Gastrocnemius medialis (tissue), 4 donors: ENCODE measurements around the gene PRKCE. TPM values are rescaled to one million over a fixed set of nuclear protein-coding genes. Genes with fewer than 3 reads are reported as not detected.

ENCODE experiments used
- ATAC-seq, 2 donors: fragments of 150-250 bp; one replicate each; pipeline ENCODE4 v1.9.1; 2016
- DNase-seq, 2 donors: peaks; one replicate each; pipeline ENCODE4 v3.0.0-alpha.2; 2019
- H3K27ac ChIP-seq, 4 donors: fragments of 200-600 bp; sonication (generic); 1 replicate in 1 of 4; 2 replicates in 3 of 4; pipeline ENCODE4 v1.5.1; 2016 to 2018; ENCODE audit warnings: mild to moderate bottlenecking in 2 of 4, moderate library complexity in 1 of 4
- H3K27me3 ChIP-seq, 3 donors: fragments of 200-600 bp; sonication (generic) in 2 of 3; 1 replicate in 1 of 3; 2 replicates in 2 of 3; pipeline versions ENCODE4 v1.5.1 to v1.6.0; 2016 to 2019; ENCODE audit warnings: mild to moderate bottlenecking in 1 of 3, moderate library complexity in 1 of 3
- H3K36me3 ChIP-seq, 2 donors: fragments of 200-600 bp; sonication (generic) in 1 of 2; one replicate each; pipeline ENCODE4 v1.5.1; 2017 to 2018
- H3K4me1 ChIP-seq, 2 donors: fragments of 200-600 bp; sonication (generic) in 1 of 2; one replicate each; pipeline ENCODE4 v1.5.1; 2016 to 2017; ENCODE audit warnings: mild to moderate bottlenecking in 2 of 2
- H3K4me3 ChIP-seq, 4 donors: fragments of 200-600 bp; sonication (generic) in 3 of 4; 1 replicate in 1 of 4; 2 replicates in 3 of 4; pipeline ENCODE4 v1.5.1; 2016 to 2019; ENCODE audit warnings: mild to moderate bottlenecking in 2 of 4
- H3K9me3 ChIP-seq, 3 donors: fragments of 200-600 bp; sonication (generic) in 2 of 3; 1 replicate in 1 of 3; 2 replicates in 2 of 3; pipeline ENCODE4 v1.5.1; 2016 to 2019
- POLR2A ChIP-seq, 2 donors: fragments of 450-650 bp; IDR thresholded peaks; one replicate each; pipeline ENCODE4 v1.6.1; 2017; ENCODE audit warnings: antibody characterized with exemption in 2 of 2, mild to moderate bottlenecking in 2 of 2, moderate library complexity in 2 of 2
- in situ Hi-C, 4 donors: fragments of 200-750 bp; cut with MboI; loops; one replicate each; pipeline versions ENCODE4 v1.15.0 to v1.8.0; 2017; ENCODE audit warnings: low sequenced_read_pairs in 4 of 4
- intact Hi-C: fragments of 100-400 bp; cut with DNase I; formaldehyde crosslinking; loops from one replicate; pipeline ENCODE4 v1.15.1; 2023; ENCODE audit warnings: low total_unique reads
- total RNA-seq, 4 donors: library from RNA; depleted of rRNA; stranded (reverse); fragments of >200 nt; gene quantifications; one replicate each; pipeline versions ENCODE4 v1.1.0 to v1.2.3, GENCODE V29; 2016
- TF ChIP-seq, protein P1 (sequence below), 5 experiments: fragments of 450-650 bp in 3 of 5; fragments of 200-600 bp in 2 of 5; sonication (generic) in 2 of 5; IDR thresholded peaks in 4 of 5; conservative IDR thresholded peaks in 1 of 5; 1 replicate in 4 of 5; 2 replicates in 1 of 5; pipeline ENCODE4 v1.5.1; 2016 to 2019; ENCODE audit warnings: antibody characterized with exemption in 5 of 5, mild to moderate bottlenecking in 3 of 5, moderate library complexity in 3 of 5

The PRKCE gene
- total RNA-seq, 4 donors from 2014 or later, result 5.8 to 28.9 (median 11.8) TPM

GRCh38 chr2:45706033-45706432 lies 54.6 kb downstream of the PRKCE start:
- intact Hi-C loops (loop anchor here (5.0 kb wide), 1 partner anchor 116 kb away; no protein-coding TSS in a partner anchor), in situ Hi-C loops (no loop called here)
- no peak overlapping the region for H3K27ac ChIP-seq
- no peaks in the 10 kb centered on the region for H3K9me3 ChIP-seq
- DNase-seq, result no peak
- no peaks in the 10 kb centered on the region for H3K27me3 ChIP-seq
- TF ChIP-seq, protein P1, sequence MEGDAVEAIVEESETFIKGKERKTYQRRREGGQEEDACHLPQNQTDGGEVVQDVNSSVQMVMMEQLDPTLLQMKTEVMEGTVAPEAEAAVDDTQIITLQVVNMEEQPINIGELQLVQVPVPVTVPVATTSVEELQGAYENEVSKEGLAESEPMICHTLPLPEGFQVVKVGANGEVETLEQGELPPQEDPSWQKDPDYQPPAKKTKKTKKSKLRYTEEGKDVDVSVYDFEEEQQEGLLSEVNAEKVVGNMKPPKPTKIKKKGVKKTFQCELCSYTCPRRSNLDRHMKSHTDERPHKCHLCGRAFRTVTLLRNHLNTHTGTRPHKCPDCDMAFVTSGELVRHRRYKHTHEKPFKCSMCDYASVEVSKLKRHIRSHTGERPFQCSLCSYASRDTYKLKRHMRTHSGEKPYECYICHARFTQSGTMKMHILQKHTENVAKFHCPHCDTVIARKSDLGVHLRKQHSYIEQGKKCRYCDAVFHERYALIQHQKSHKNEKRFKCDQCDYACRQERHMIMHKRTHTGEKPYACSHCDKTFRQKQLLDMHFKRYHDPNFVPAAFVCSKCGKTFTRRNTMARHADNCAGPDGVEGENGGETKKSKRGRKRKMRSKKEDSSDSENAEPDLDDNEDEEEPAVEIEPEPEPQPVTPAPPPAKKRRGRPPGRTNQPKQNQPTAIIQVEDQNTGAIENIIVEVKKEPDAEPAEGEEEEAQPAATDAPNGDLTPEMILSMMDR (IDR thresholded peaks at IDR 0.05 in 4 of 5, conservative IDR thresholded peaks at IDR 0.05 in 1 of 5), result no peak
- no peak for TF ChIP-seq POLR2A (IDR thresholded peaks at IDR 0.05)
- no peak overlapping the region for H3K4me3 ChIP-seq
- no peaks in the 10 kb centered on the region for H3K36me3 ChIP-seq
- H3K4me1 ChIP-seq, result peaks cover 27 to 48% of the 10 kb centered on the region in 2 donors
- ATAC-seq, result no peak

DNA sequence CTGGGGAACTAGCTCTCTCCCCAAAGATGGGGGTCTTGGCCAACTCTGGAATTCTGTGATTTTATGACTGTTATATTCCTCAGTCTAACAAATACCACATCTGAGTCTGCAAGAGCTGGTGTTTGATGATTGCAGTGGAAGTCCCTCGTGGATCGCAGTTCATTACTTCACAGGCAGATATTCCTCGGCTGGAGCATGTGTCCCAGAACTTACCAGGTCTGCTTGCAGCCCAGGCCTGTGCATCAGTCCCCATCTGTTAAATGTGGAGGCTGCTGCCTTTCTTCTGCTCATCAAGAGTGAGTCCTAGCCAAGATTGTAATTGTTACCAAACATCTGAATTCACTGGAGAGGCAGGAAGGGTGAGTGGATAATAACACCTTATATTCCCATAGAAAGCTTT lies 55.5 kb downstream of the PRKCE start:
- no peaks in the 10 kb centered on the region for H3K27me3 ChIP-seq
- intact Hi-C loops (loop anchor here (5.0 kb wide), 1 partner anchor 115 kb away; no protein-coding TSS in a partner anchor), in situ Hi-C loops (no loop called here)
- TF ChIP-seq, protein P1 (IDR thresholded peaks at IDR 0.05 in 4 of 5, conservative IDR thresholded peaks at IDR 0.05 in 1 of 5), result no peak
- no peak for TF ChIP-seq POLR2A (IDR thresholded peaks at IDR 0.05)
- no peaks in the 10 kb centered on the region for H3K36me3 ChIP-seq
- no peak overlapping the region for H3K27ac ChIP-seq
- ATAC-seq (no peak), DNase-seq (no peak)
- H3K4me1 ChIP-seq, result peaks cover 34 to 56% of the 10 kb centered on the region in 2 donors
- H3K9me3 ChIP-seq, result no peaks in the 10 kb centered on the region
- no peak overlapping the region for H3K4me3 ChIP-seq

GRCh38 chr2:45707661-45708060 lies 56.2 kb downstream of the PRKCE start:
- no peak for TF ChIP-seq POLR2A (IDR thresholded peaks at IDR 0.05)
- TF ChIP-seq, protein P1 (IDR thresholded peaks at IDR 0.05 in 4 of 5, conservative IDR thresholded peaks at IDR 0.05 in 1 of 5), result no peak
- H3K4me3 ChIP-seq, result no peak overlapping the region
- H3K27ac ChIP-seq, result no peak overlapping the region
- in situ Hi-C loops (no loop called here), intact Hi-C loops (loop anchor here (2.0 to 5.0 kb wide), 2 partner anchors 57 to 115 kb away; partner anchors contain the start of gene PRKCE)
- H3K9me3 ChIP-seq, result no peaks in the 10 kb centered on the region
- H3K36me3 ChIP-seq, result no peaks in the 10 kb centered on the region
- no peak for ATAC-seq
- H3K4me1 ChIP-seq, result peaks cover 34 to 56% of the 10 kb centered on the region in 2 donors
- no peak for DNase-seq
- H3K27me3 ChIP-seq, result no peaks in the 10 kb centered on the region

DNA sequence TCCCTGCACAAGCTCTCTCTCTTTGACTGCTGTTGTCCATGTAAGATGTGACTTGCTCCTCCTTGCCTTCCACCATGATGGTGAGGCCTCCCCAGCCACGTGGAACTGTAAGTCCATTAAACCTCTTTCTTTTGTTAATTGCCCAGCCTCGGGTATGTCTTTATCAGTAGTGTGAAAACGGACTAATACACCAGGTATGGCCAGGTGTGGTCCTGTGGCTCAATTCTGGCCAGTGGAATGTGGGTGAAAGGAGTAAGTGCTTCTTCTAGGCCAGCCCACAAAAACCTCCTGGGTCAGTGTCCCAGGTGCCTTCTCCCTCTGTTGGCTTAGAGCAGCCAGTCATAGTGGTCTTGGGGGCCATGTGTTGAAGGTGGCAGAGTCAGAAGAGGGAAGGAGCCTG lies 57.0 kb downstream of the PRKCE start:
- intact Hi-C loops (loop anchor here (2.0 to 5.0 kb wide), 2 partner anchors 58 to 114 kb away; partner anchors contain the start of gene PRKCE), in situ Hi-C loops (no loop called here)
- H3K27ac ChIP-seq, result peak overlapping the region in 2 of 4 donors; percentile 45 to 50
- no peaks in the 10 kb centered on the region for H3K27me3 ChIP-seq
- H3K36me3 ChIP-seq, result no peaks in the 10 kb centered on the region
- no peak overlapping the region for H3K4me3 ChIP-seq
- no peak for DNase-seq
- ATAC-seq, result no peak
- no peaks in the 10 kb centered on the region for H3K9me3 ChIP-seq
- peaks cover 34 to 57% of the 10 kb centered on the region in 2 donors for H3K4me1 ChIP-seq
- TF ChIP-seq POLR2A (IDR thresholded peaks at IDR 0.05), result no peak
- TF ChIP-seq, protein P1 (IDR thresholded peaks at IDR 0.05 in 4 of 5, conservative IDR thresholded peaks at IDR 0.05 in 1 of 5), result no peak

DNA sequence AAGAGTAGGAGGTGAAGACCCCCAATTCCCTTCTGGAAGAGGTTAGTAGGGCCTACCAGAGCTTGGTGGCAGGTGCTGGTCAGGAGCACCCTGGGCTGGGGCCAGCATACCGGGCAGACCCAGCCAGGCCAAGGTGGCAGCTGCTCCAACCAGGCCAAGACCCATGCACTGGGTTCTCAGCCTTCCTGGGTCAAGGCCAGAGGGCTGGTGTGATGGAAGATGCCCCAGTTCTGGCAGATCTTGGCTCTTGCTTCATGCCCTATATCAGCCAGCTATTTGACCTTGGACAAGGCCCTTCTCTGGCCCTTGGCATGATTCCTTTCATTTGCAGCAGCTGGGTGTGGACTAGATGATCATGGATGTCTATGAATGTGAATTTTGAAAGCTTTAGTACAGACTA lies 57.7 kb downstream of the PRKCE start:
- ATAC-seq, result peak; percentile 92 to 97

More for the DNA sequence above, 57.7 kb downstream of the PRKCE start:
- intact Hi-C loops, result loop anchor here (2.0 to 5.0 kb wide), 2 partner anchors 58 to 113 kb away; partner anchors contain the start of gene PRKCE
- Histone ChIP-seq H3K9me3 (no peaks in the 10 kb centered on the region), H3K4me1 (peaks cover 34 to 60% of the 10 kb centered on the region in 2 donors), H3K4me3 (no peak overlapping the region), H3K36me3 (no peaks in the 10 kb centered on the region), H3K27me3 (no peaks in the 10 kb centered on the region), H3K27ac (peak overlapping the region; percentile 15 to 54 (median 48))
- in situ Hi-C loops, result no loop called here
- DNase-seq, result peak; percentile 79 to 96
- no peak for TF ChIP-seq POLR2A (IDR thresholded peaks at IDR 0.05)
